Ovary (tissue), 9 donors: Measurements from ENCODE around the gene RCOR3. TPM values are rescaled to one million over a fixed set of nuclear protein-coding genes. Genes with fewer than 3 reads are reported as not detected.

ENCODE experiments used
- DNase-seq, 5 donors: peaks; one replicate each; pipeline ENCODE4 v3.0.0-alpha.2; 2019 to 2020
- H3K27ac ChIP-seq, 2 donors: fragments of 200-600 bp; one replicate each; pipeline versions ENCODE4 v1.5.1 to v1.8.0; 2019 to 2022
- H3K27me3 ChIP-seq: fragments of 200-600 bp; one replicate; pipeline ENCODE4 v1.8.0; 2022
- H3K36me3 ChIP-seq: fragments of 200-600 bp; sonication (generic); one replicate; pipeline ENCODE4 v1.5.1; 2019
- H3K4me1 ChIP-seq: one replicate; pipeline ENCODE4 v1.8.1; 2013; ENCODE audit warnings: mild to moderate bottlenecking, moderate library complexity; ENCODE audit not compliant: insufficient read depth
- H3K4me3 ChIP-seq: fragments of 200-600 bp; sonication (generic); one replicate; pipeline ENCODE4 v1.5.1; 2017
- H3K9me3 ChIP-seq, 2 donors: fragments of 200-600 bp in 1 of 2; sonication (generic) in 1 of 2; one replicate each; pipeline versions ENCODE4 v1.5.1 to v1.8.1; 2013 to 2019; ENCODE audit warnings: mild to moderate bottlenecking in 1 of 2, moderate library complexity in 1 of 2
- EP300 ChIP-seq: sonication (generic); formaldehyde crosslinking; IDR thresholded peaks from one replicate; pipeline ENCODE4 v1.6.1; 2017; ENCODE audit warnings: antibody characterized with exemption
- POLR2A ChIP-seq: fragments of 450-650 bp; IDR thresholded peaks from one replicate; pipeline ENCODE4 v1.6.1; 2017; ENCODE audit warnings: antibody characterized with exemption, mild to moderate bottlenecking, moderate library complexity
- WGBS, 3 donors: extraction: QIAGEN DNeasy Blood & Tissue Kit in 1 of 3; methylation state at CpG; one replicate each; pipeline versions ENCODE4 v1.1.5 to v1.1.7; 2013 to 2017; 5-methylcytosine and 5-hydroxymethylcytosine counted together
- intact Hi-C, 4 donors: fragments of 100-400 bp; cut with DNase I; formaldehyde crosslinking; loops; one replicate each; pipeline versions ENCODE4 v1.11.0 to v1.15.1; 2022 to 2023
- polyA plus RNA-seq, 2 donors: library from polyadenylated mRNA; stranded (reverse); fragments of 200-250 nt in 1 of 2; fragments of 350-450 nt in 1 of 2; fragmentation: Illumina TruSeq in 1 of 2; extraction: RNeasy Lipid Tissue Mini Kit (QIAGEN cat#74804) in 1 of 2; gene quantifications; one replicate each; pipeline ENCODE4 v1.2.3, GENCODE V29; 2013 to 2014
- total RNA-seq, 7 donors: library from RNA; depleted of rRNA in 2 of 7; stranded (reverse); fragments of >200 nt in 2 of 7; fragmentation: NEBNext Ultra II Directional in 3 of 7; extraction: Animal tissue kit (Norgen Biotek cat#: 25700) in 3 of 7; gene quantifications; one replicate each; pipeline versions ENCODE4 v1.1.0 to v1.2.4, GENCODE V29; 2016 to 2023
- TF ChIP-seq, protein P1 (sequence below), 3 donors: fragments of 450-650 bp in 2 of 3; fragments of 200-600 bp in 1 of 3; IDR thresholded peaks; one replicate each; pipeline versions ENCODE4 v1.5.1 to v1.8.0; 2016 to 2022; ENCODE audit warnings: antibody characterized with exemption in 3 of 3, mild to moderate bottlenecking in 1 of 3
- donor health status: DM: no; HTN: no; CAD: no; lungs with moderate emphysema.
- donor health status: DM: no; HTN: no; CAD: no.
- donor health status: Bipolar disorder and iron deficiency.
- donor health status: DM: yes; HTN: yes; CAD: no.
- donor health status: DM: no; HTN: no; CAD: no.
- donor health status: DM: yes; HTN: yes; CAD: no.

The RCOR3 gene
- total and polyA plus RNA-seq, 9 donors, result 34.3 to 75.2 (median 55.0) TPM

DNA sequence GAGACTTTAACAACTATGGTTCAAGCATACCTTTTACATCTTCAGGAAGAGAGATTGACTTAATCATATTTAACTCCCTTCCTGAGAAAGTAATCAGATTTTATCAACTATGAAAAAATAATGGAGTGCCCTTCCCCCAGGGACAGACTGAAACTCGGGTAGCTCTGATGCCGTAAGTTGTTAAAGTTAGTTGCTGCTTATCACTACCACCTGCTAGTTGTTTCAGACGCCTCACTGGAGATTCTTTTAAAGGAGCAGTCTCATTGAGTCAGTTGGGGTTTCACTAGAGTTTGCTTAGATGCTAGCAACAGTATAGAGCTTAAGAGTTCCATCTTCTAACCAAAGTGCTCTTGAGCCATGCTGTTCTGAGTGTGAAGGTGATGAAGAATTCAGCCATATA, 50.5 kb downstream of the RCOR3 start:
- no peaks in the 10 kb centered on the region for H3K36me3 ChIP-seq
- no peak for DNase-seq
- TF ChIP-seq, protein P1, sequence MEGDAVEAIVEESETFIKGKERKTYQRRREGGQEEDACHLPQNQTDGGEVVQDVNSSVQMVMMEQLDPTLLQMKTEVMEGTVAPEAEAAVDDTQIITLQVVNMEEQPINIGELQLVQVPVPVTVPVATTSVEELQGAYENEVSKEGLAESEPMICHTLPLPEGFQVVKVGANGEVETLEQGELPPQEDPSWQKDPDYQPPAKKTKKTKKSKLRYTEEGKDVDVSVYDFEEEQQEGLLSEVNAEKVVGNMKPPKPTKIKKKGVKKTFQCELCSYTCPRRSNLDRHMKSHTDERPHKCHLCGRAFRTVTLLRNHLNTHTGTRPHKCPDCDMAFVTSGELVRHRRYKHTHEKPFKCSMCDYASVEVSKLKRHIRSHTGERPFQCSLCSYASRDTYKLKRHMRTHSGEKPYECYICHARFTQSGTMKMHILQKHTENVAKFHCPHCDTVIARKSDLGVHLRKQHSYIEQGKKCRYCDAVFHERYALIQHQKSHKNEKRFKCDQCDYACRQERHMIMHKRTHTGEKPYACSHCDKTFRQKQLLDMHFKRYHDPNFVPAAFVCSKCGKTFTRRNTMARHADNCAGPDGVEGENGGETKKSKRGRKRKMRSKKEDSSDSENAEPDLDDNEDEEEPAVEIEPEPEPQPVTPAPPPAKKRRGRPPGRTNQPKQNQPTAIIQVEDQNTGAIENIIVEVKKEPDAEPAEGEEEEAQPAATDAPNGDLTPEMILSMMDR (IDR thresholded peaks at IDR 0.05), result no peak
- no peak for TF ChIP-seq EP300
- no peak for TF ChIP-seq POLR2A
- H3K27ac ChIP-seq, result no peak overlapping the region
- intact Hi-C loops, result no loop called here
- no peaks in the 10 kb centered on the region for H3K4me1 ChIP-seq
- H3K9me3 ChIP-seq, result no peaks in the 10 kb centered on the region
- WGBS, 3 donors, result 74 to 77% (median 75%) methylated on average over 3 of the region's 3 CpGs
- H3K27me3 ChIP-seq, result no peaks in the 10 kb centered on the region
- no peak overlapping the region for H3K4me3 ChIP-seq

GRCh38 chr1:211313392-211313791, 54.2 kb downstream of the RCOR3 start:
- WGBS, 3 donors, result 89 to 92% (median 91%) methylated on average over 11 of the region's 11 CpGs
- intact Hi-C loops, result no loop called here
- H3K27me3 ChIP-seq, result no peaks in the 10 kb centered on the region
- no peak for DNase-seq
- H3K4me1 ChIP-seq, result no peaks in the 10 kb centered on the region
- no peaks in the 10 kb centered on the region for H3K9me3 ChIP-seq
- no peak overlapping the region for H3K4me3 ChIP-seq
- H3K27ac ChIP-seq, result no peak overlapping the region
- H3K36me3 ChIP-seq, result no peaks in the 10 kb centered on the region
- no peak for TF ChIP-seq POLR2A
- TF ChIP-seq, protein P1 (IDR thresholded peaks at IDR 0.05), result no peak
- TF ChIP-seq EP300, result no peak

GRCh38 chr1:211318576-211319280, 59.6 kb downstream of the RCOR3 start:
- Histone ChIP-seq H3K27me3 (no peaks in the 10 kb centered on the region), H3K9me3 (no peaks in the 10 kb centered on the region), H3K4me1 (no peaks in the 10 kb centered on the region), H3K36me3 (no peaks in the 10 kb centered on the region), H3K4me3 (no peak overlapping the region), H3K27ac (no peak overlapping the region)
- intact Hi-C loops, result no loop called here
- TF ChIP-seq POLR2A, result no peak
- TF ChIP-seq, protein P1 (IDR thresholded peaks at IDR 0.05), result no peak
- no peak for TF ChIP-seq EP300
- DNase-seq, result no peak

GRCh38 chr1:211319892-211320291, 60.7 kb downstream of the RCOR3 start:
- no peak overlapping the region for H3K4me3 ChIP-seq
- no peaks in the 10 kb centered on the region for H3K27me3 ChIP-seq
- intact Hi-C loops, result loop anchor here in 1 of 4 donors (10.0 kb wide), 1 partner anchor 335 kb away; no protein-coding TSS in a partner anchor
- H3K4me1 ChIP-seq, result no peaks in the 10 kb centered on the region
- H3K9me3 ChIP-seq, result no peaks in the 10 kb centered on the region
- H3K27ac ChIP-seq, result no peak overlapping the region
- TF ChIP-seq EP300 (no peak), POLR2A (no peak)
- TF ChIP-seq, protein P1 (IDR thresholded peaks at IDR 0.05), result no peak
- no peak for DNase-seq
- H3K36me3 ChIP-seq, result no peaks in the 10 kb centered on the region
